WTC11 (cell line): ENCODE data around the gene ATP5IF1. TPM values are rescaled to one million over a fixed set of nuclear protein-coding genes. Genes with fewer than 3 reads are reported as not detected.

ENCODE experiments used
- ATAC-seq: fragments of 200-7000 bp; cut with Tn5 transposase; 2 replicates; pipeline ENCODE4 v1.10.0; 2021; ENCODE audit warnings: mild to moderate bottlenecking, moderate library complexity
- CTCF ChIA-PET: fragments of 300-600 bp; sonication (Branson Sonifier 250); formaldehyde crosslinking; loops from one replicate; lab custom pipeline; 2021; ENCODE audit warnings: antibody characterized with exemption; lab: Charles Lee
- POLR2A ChIA-PET: fragments of 350-600 bp; sonication (Branson Sonifier 250); formaldehyde crosslinking; loops from one replicate; lab custom pipeline; 2021; ENCODE audit warnings: antibody characterized with exemption; lab: Charles Lee
- DNase-seq: peaks from one replicate; pipeline ENCODE4 v3.0.0; 2021; ENCODE audit warnings: low spot score
- H3K27ac Mint-ChIP-seq: 2 replicates; pipeline ENCODE4 v1.8.0; 2021; ENCODE audit warnings: mixed read lengths
- H3K27me3 Mint-ChIP-seq: 2 replicates; pipeline ENCODE4 v1.8.0; 2021; ENCODE audit warnings: low read depth, mild to moderate bottlenecking, moderate library complexity, mixed read lengths
- H3K36me3 Mint-ChIP-seq: 2 replicates; pipeline ENCODE4 v1.8.0; 2021; ENCODE audit warnings: mixed read lengths
- H3K4me1 Mint-ChIP-seq: 2 replicates; pipeline ENCODE4 v1.8.0; 2022; ENCODE audit warnings: mixed read lengths
- H3K4me3 Mint-ChIP-seq: 2 replicates; pipeline ENCODE4 v1.8.0; 2021; ENCODE audit warnings: mild to moderate bottlenecking, moderate library complexity, mixed read lengths
- H3K9me3 Mint-ChIP-seq: 2 replicates; pipeline ENCODE4 v1.8.0; 2021; ENCODE audit warnings: mixed read lengths
- CREB1 ChIP-seq: sonication (generic); formaldehyde crosslinking; IDR thresholded peaks from 2 replicates; pipeline ENCODE4 v1.8.0; 2023; ENCODE audit warnings: mild to moderate bottlenecking, missing genetic modification reagents
- CTCF ChIP-seq: fragments of 200-600 bp; IDR thresholded peaks from 2 replicates; pipeline ENCODE4 v1.8.0; 2022; ENCODE audit warnings: antibody characterized with exemption
- E2F5 ChIP-seq: sonication (generic); formaldehyde crosslinking; IDR thresholded peaks from 2 replicates; pipeline ENCODE4 v1.8.1; 2022; ENCODE audit warnings: mild to moderate bottlenecking, moderate library complexity, missing genetic modification reagents
- FOXK1 ChIP-seq: sonication (generic); formaldehyde crosslinking; IDR thresholded peaks from 2 replicates; pipeline ENCODE4 v1.8.0; 2022; ENCODE audit warnings: mild to moderate bottlenecking, moderate library complexity, missing genetic modification reagents
- FOXP1 ChIP-seq: sonication (generic); formaldehyde crosslinking; IDR thresholded peaks from 2 replicates; pipeline ENCODE4 v1.8.0; 2022; ENCODE audit warnings: missing genetic modification reagents, mild to moderate bottlenecking, moderate library complexity, borderline replicate concordance
- MLX ChIP-seq: sonication (generic); formaldehyde crosslinking; IDR thresholded peaks from 2 replicates; pipeline ENCODE4 v1.8.1; 2023; ENCODE audit warnings: mild to moderate bottlenecking, missing genetic modification reagents, moderate library complexity
- NFE2L1 ChIP-seq: sonication (generic); formaldehyde crosslinking; IDR thresholded peaks from 2 replicates; pipeline ENCODE4 v1.8.1; 2023; ENCODE audit warnings: missing genetic modification reagents
- SMAD4 ChIP-seq: sonication (generic); formaldehyde crosslinking; IDR thresholded peaks from 2 replicates; pipeline ENCODE4 v1.8.0; 2022; ENCODE audit warnings: mild to moderate bottlenecking, missing genetic modification reagents
- SP1 ChIP-seq: sonication (generic); formaldehyde crosslinking; conservative IDR thresholded peaks from 2 replicates; pipeline ENCODE4 v1.8.1; 2022; ENCODE audit warnings: missing genetic modification reagents
- TP53 ChIP-seq: sonication (generic); formaldehyde crosslinking; IDR thresholded peaks from 2 replicates; pipeline ENCODE4 v1.8.1; 2023; ENCODE audit warnings: mild to moderate bottlenecking, missing genetic modification reagents
- USF1 ChIP-seq: sonication (generic); formaldehyde crosslinking; IDR thresholded peaks from 2 replicates; pipeline ENCODE4 v1.8.0; 2022; ENCODE audit warnings: mild to moderate bottlenecking, missing genetic modification reagents
- USF2 ChIP-seq: sonication (generic); formaldehyde crosslinking; IDR thresholded peaks from 2 replicates; pipeline ENCODE4 v1.8.1; 2023; ENCODE audit warnings: mild to moderate bottlenecking, missing genetic modification reagents, moderate library complexity
- ZBTB43 ChIP-seq: sonication (generic); formaldehyde crosslinking; IDR thresholded peaks from 2 replicates; pipeline ENCODE4 v1.8.1; 2023; ENCODE audit warnings: mild to moderate bottlenecking, missing genetic modification reagents
- ZNF121 ChIP-seq: sonication (generic); formaldehyde crosslinking; IDR thresholded peaks from 2 replicates; pipeline ENCODE4 v1.8.0; 2023; ENCODE audit warnings: missing genetic modification reagents
- total RNA-seq: library from RNA; stranded (reverse); gene quantifications from 3 replicates; pipeline ENCODE4 v1.2.3, GENCODE V29; 2021

Gene ATP5IF1
- total RNA-seq, 1 experiment from 2014 or later = 201 TPM

- peaks cover 17% of the 10 kb centered on the region for H3K36me3 Mint-ChIP-seq
- TF ChIP-seq USF2 (CRISPR knock-in tag) (peak; percentile 99), USF1 (peak; percentile 99), E2F5 (CRISPR knock-in tag) (0 out of 2 replicates have a peak, but pooled peaks have one; percentile 33), CTCF (no peak), FOXP1 (CRISPR knock-in tag) (no peak; the same call in 1 of the 2 replicates), SP1 (CRISPR knock-in tag) (peak; percentile 62), CREB1 (CRISPR knock-in tag) (0 out of 2 replicates have a peak, but pooled peaks have one; percentile 18), NFE2L1 (CRISPR knock-in tag) (no peak), ZBTB43 (CRISPR knock-in tag) (peak; percentile 16; the same call in 1 of the 2 replicates), FOXK1 (CRISPR knock-in tag) (peak; percentile 75; the same call in 1 of the 2 replicates), SMAD4 (no peak), MLX (no peak)
- ATAC-seq (peak; percentile 44), DNase-seq (peak; percentile 93)
- ChIA-PET CTCF (interaction anchor here (2.3 kb wide), 1 partner anchor 135 kb away, joined by 5 read pairs; no protein-coding TSS in a partner anchor), POLR2A (interaction anchor here (1.8 kb wide), 1 partner anchor 16 kb away, joined by 9 read pairs; no protein-coding TSS in a partner anchor)
- no peaks in the 10 kb centered on the region for H3K27me3 Mint-ChIP-seq
- no peaks in the 10 kb centered on the region for H3K9me3 Mint-ChIP-seq
- H3K4me3 Mint-ChIP-seq = peak within 1 kb of the TSS; percentile 99
- H3K27ac Mint-ChIP-seq = peak within 1 kb of the TSS; percentile 99
- H3K4me1 Mint-ChIP-seq = peaks cover 8% of the 10 kb centered on the region
Measured at GRCh38 chr1:28232558-28233263, 3.2 kb upstream of the ATP5IF1 start, which contains the start of gene DNAJC8. DNAJC8 (minus strand) TSS chr1:28233029; CDS start chr1:28232998, 31 bp downstream.

GRCh38 chr1:28233264-28233606 lies 2.7 kb upstream of the ATP5IF1 start:
- ChIA-PET CTCF (interaction anchor here (2.3 to 3.1 kb wide), 2 partner anchors 15 to 135 kb away, joined by 5 to 36 read pairs; no protein-coding TSS in a partner anchor), POLR2A (interaction anchor here (0.7 to 1.8 kb wide), 2 partner anchors 16 to 1368 kb away, joined by 3 to 9 read pairs; no protein-coding TSS in a partner anchor)
- ATAC-seq (no peak), DNase-seq (no peak)
- TF ChIP-seq TP53 (CRISPR knock-in tag) = no peak
- peak; percentile 91 for TF ChIP-seq ZNF121 (CRISPR knock-in tag)
- Mint-ChIP-seq H3K36me3 (peaks cover 13% of the 10 kb centered on the region), H3K27ac (no peak overlapping the region), H3K27me3 (no peaks in the 10 kb centered on the region), H3K4me1 (peaks cover 8% of the 10 kb centered on the region), H3K4me3 (peak overlapping the region; percentile 99), H3K9me3 (no peaks in the 10 kb centered on the region)
